LNCAP (cell line): ENCODE data around the gene STAG2.

Experiments
- CTCF ChIP-seq: fragments of 450-650 bp; IDR thresholded peaks from 2 replicates; pipeline ENCODE4 v1.5.1; 2017; ENCODE audit warnings: mild to moderate bottlenecking

Gene STAG2

GRCh38 chrX:123943074-123943473 is 18.4 kb upstream of the STAG2 start:
- TF ChIP-seq CTCF = no peak

- no peak for TF ChIP-seq CTCF
Measured at GRCh38 chrX:123943488-123943887, 18.0 kb upstream of the STAG2 start.

GRCh38 chrX:123949846-123950245 is 11.7 kb upstream of the STAG2 start:
- TF ChIP-seq CTCF = no peak

GRCh38 chrX:123959281-123960063 is 2.0 kb upstream of the STAG2 start:
- TF ChIP-seq CTCF = no peak

- TF ChIP-seq CTCF = no peak
Measured at GRCh38 chrX:123960956-123961267, 594 bp upstream of the STAG2 start.

GRCh38 chrX:123962006-123962467 is 531 bp downstream of the STAG2 start:
- no peak for TF ChIP-seq CTCF

- TF ChIP-seq CTCF = no peak
Measured at GRCh38 chrX:123962794-123963373, 1.4 kb downstream of the STAG2 start.
